ENCODE data around the gene PLPP4. TPM values are rescaled to one million over a fixed set of nuclear protein-coding genes. Genes with fewer than 3 reads are reported as not detected.

The PLPP4 gene
- total RNA-seq, 4 donors from 2014 or later: 0.72 to 1.9 TPM; not detected in 2

GRCh38 chr10:120514035-120514620, 57.1 kb downstream of the PLPP4 start:
- DNase-seq (ENCODE audit: low spot score): no peak
- TF ChIP-seq CTCF (IDR thresholded peaks at IDR 0.05): no peak
- ATAC-seq (ENCODE audit: low FRiP score): no peak

GRCh38 chr10:120514959-120515358, 57.9 kb downstream of the PLPP4 start:
- TF ChIP-seq CTCF (IDR thresholded peaks at IDR 0.05): no peak
- ATAC-seq (ENCODE audit: low FRiP score) (no peak), DNase-seq (ENCODE audit: low spot score) (no peak)

GRCh38 chr10:120515741-120516140, 58.7 kb downstream of the PLPP4 start:
- ATAC-seq (ENCODE audit: low FRiP score) (no peak), DNase-seq (ENCODE audit: low spot score) (no peak)

GRCh38 chr10:120516426-120516825, 59.4 kb downstream of the PLPP4 start:
- no peak for DNase-seq (ENCODE audit: low spot score)
- no peak for TF ChIP-seq CTCF (IDR thresholded peaks at IDR 0.05)
- no peak for ATAC-seq (ENCODE audit: low FRiP score)

More at GRCh38 chr10:120515741-120516140, 58.7 kb downstream of the PLPP4 start:
- TF ChIP-seq CTCF (IDR thresholded peaks at IDR 0.05): no peak

GRCh38 chr10:120517196-120517595, 60.2 kb downstream of the PLPP4 start:
- no peak for DNase-seq (ENCODE audit: low spot score)
- no peak for TF ChIP-seq CTCF (IDR thresholded peaks at IDR 0.05)
- ATAC-seq (ENCODE audit: low FRiP score): no peak

GRCh38 chr10:120517881-120518484, 61.0 kb downstream of the PLPP4 start:
- no peak for TF ChIP-seq CTCF (IDR thresholded peaks at IDR 0.05)
- DNase-seq (ENCODE audit: low spot score) (no peak), ATAC-seq (ENCODE audit: low FRiP score) (no peak)

- DNase-seq (ENCODE audit: low spot score) (no peak), ATAC-seq (ENCODE audit: low FRiP score) (no peak)
- TF ChIP-seq CTCF (IDR thresholded peaks at IDR 0.05): no peak
Measured at GRCh38 chr10:120521880-120522279, 64.9 kb downstream of the PLPP4 start.

Measured in omental fat pad (tissue), 4 donors.